Body of pancreas (tissue), 4 donors: ENCODE data around the gene AKAP1. TPM values are rescaled to one million over a fixed set of nuclear protein-coding genes. Genes with fewer than 3 reads are reported as not detected.

Experiments used
- ATAC-seq: fragments of 150-250 bp; one replicate; pipeline ENCODE4 v1.9.1; 2016
- DNase-seq, 4 donors: peaks; one replicate each; pipeline ENCODE4 v3.0.0-alpha.2; 2019
- H3K27ac ChIP-seq, 4 donors: fragments of 200-600 bp; sonication (generic); 1 replicate in 3 of 4; 2 replicates in 1 of 4; pipeline versions ENCODE4 v1.5.1 to v1.6.1; 2016 to 2019; ENCODE audit warnings: mild to moderate bottlenecking in 1 of 4, mixed read lengths in 1 of 4, moderate library complexity in 1 of 4
- H3K27me3 ChIP-seq, 2 donors: fragments of 200-600 bp; sonication (generic); one replicate each; pipeline ENCODE4 v1.6.0; 2016; ENCODE audit warnings: mild to moderate bottlenecking in 1 of 2
- H3K36me3 ChIP-seq, 2 donors: fragments of 200-600 bp; sonication (generic); replicated peaks in 1 of 2; 2 replicates each; pipeline ENCODE4 v1.5.1; 2016; ENCODE audit warnings: low read depth in 2 of 2; ENCODE audit not compliant: insufficient read depth in 1 of 2
- H3K4me1 ChIP-seq: fragments of 200-600 bp; sonication (generic); one replicate; pipeline ENCODE4 v1.6.0; 2016
- H3K4me3 ChIP-seq, 2 donors: fragments of 200-600 bp; sonication (generic); 1 replicate in 1 of 2; 2 replicates in 1 of 2; pipeline ENCODE4 v1.5.1; 2016 to 2019
- H3K9me3 ChIP-seq, 3 donors: fragments of 200-600 bp; sonication (generic); 1 replicate in 2 of 3; 2 replicates in 1 of 3; pipeline ENCODE4 v1.5.1; 2016
- POLR2A ChIP-seq, 3 donors: fragments of 450-650 bp; IDR thresholded peaks; one replicate each; pipeline ENCODE4 v1.6.1; 2016; ENCODE audit warnings: antibody characterized with exemption in 3 of 3, mild to moderate bottlenecking in 2 of 3
- WGBS, 2 donors: methylation state at CpG; one replicate each; pipeline ENCODE4 v1.1.5; 2017; 5-methylcytosine and 5-hydroxymethylcytosine counted together
- intact Hi-C: fragments of 100-400 bp; cut with DNase I; formaldehyde crosslinking; loops from one replicate; pipeline ENCODE4 v1.15.1; 2023
- total RNA-seq, 2 donors: library from RNA; depleted of rRNA; stranded (reverse); fragments of >200 nt; gene quantifications; one replicate each; pipeline ENCODE4 v1.1.0, GENCODE V29; 2016
- TF ChIP-seq, protein P1 (sequence below), 7 experiments: fragments of 450-650 bp in 4 of 7; fragments of 200-600 bp in 3 of 7; sonication (generic) in 3 of 7; IDR thresholded peaks; one replicate each; pipeline ENCODE4 v1.5.1; 2016 to 2019; ENCODE audit warnings: antibody characterized with exemption in 7 of 7

AKAP1 gene
- total RNA-seq, 2 donors from 2014 or later = 24.4 to 48.5 TPM

DNA sequence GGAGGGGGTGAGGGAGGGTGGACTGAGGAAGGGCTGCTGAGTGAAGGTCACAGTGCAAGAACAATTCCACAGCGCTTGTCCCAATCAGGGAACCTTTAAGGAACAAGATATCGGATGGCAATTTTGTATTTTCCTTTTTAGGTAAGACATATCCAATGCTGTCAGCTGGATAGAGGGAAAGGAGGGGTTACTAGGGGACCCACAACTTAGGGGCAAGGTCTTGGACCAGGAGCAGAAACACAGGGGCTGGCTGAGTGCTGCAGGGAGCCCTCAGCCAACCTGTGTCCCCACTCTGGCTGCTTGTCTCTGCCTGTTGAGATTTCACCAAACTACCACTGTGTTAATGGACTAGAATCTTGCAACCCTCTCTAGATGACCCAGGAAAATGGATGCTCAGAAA lies 47.6 kb downstream of the AKAP1 start:
- Histone ChIP-seq H3K27me3 (no peaks in the 10 kb centered on the region), H3K36me3 (no peaks in the 10 kb centered on the region), H3K4me1 (peaks cover 6% of the 10 kb centered on the region), H3K9me3 (no peaks in the 10 kb centered on the region), H3K4me3 (no peak overlapping the region), H3K27ac (no peak overlapping the region)
- intact Hi-C loops = loop anchor here (10.0 kb wide), 1 partner anchor 542 kb away; no protein-coding TSS in a partner anchor
- DNase-seq = no peak
- 78 to 85% methylated on average over 2 of the region's 2 CpGs for WGBS, 2 donors
- ATAC-seq = no peak
- TF ChIP-seq, protein P1, sequence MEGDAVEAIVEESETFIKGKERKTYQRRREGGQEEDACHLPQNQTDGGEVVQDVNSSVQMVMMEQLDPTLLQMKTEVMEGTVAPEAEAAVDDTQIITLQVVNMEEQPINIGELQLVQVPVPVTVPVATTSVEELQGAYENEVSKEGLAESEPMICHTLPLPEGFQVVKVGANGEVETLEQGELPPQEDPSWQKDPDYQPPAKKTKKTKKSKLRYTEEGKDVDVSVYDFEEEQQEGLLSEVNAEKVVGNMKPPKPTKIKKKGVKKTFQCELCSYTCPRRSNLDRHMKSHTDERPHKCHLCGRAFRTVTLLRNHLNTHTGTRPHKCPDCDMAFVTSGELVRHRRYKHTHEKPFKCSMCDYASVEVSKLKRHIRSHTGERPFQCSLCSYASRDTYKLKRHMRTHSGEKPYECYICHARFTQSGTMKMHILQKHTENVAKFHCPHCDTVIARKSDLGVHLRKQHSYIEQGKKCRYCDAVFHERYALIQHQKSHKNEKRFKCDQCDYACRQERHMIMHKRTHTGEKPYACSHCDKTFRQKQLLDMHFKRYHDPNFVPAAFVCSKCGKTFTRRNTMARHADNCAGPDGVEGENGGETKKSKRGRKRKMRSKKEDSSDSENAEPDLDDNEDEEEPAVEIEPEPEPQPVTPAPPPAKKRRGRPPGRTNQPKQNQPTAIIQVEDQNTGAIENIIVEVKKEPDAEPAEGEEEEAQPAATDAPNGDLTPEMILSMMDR (IDR thresholded peaks at IDR 0.05) = no peak
- TF ChIP-seq POLR2A (IDR thresholded peaks at IDR 0.05) = no peak

DNA sequence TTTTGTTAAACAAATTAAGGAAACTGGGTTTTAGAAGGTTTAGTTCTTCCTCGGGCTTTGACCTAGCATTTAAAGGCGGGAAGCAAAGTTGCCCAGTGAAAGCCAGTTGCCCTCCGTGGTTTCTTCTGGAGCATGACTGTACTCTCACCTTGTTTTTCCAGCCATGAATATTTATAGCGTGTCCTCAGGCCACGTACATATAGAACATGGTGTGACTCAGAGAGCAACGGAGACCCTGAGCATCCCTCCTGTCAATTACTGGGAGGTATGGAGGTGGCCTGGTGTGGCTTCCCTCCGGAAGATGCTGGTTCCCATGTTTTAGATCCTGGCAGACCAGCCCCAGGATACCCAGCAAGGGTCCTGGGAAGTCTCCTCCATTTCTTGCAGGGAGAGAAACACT lies 48.4 kb downstream of the AKAP1 start:
- Histone ChIP-seq H3K36me3 (no peaks in the 10 kb centered on the region), H3K27me3 (no peaks in the 10 kb centered on the region), H3K9me3 (no peaks in the 10 kb centered on the region), H3K4me1 (peaks cover 6% of the 10 kb centered on the region), H3K4me3 (no peak overlapping the region), H3K27ac (no peak overlapping the region)
- TF ChIP-seq, protein P1 (IDR thresholded peaks at IDR 0.05) = no peak
- TF ChIP-seq POLR2A (IDR thresholded peaks at IDR 0.05) = no peak
- DNase-seq (no peak), ATAC-seq (no peak)
- 86 to 91% methylated on average over 7 of the region's 7 CpGs for WGBS, 2 donors
- intact Hi-C loops = loop anchor here (10.0 kb wide), 1 partner anchor 541 kb away; no protein-coding TSS in a partner anchor

DNA sequence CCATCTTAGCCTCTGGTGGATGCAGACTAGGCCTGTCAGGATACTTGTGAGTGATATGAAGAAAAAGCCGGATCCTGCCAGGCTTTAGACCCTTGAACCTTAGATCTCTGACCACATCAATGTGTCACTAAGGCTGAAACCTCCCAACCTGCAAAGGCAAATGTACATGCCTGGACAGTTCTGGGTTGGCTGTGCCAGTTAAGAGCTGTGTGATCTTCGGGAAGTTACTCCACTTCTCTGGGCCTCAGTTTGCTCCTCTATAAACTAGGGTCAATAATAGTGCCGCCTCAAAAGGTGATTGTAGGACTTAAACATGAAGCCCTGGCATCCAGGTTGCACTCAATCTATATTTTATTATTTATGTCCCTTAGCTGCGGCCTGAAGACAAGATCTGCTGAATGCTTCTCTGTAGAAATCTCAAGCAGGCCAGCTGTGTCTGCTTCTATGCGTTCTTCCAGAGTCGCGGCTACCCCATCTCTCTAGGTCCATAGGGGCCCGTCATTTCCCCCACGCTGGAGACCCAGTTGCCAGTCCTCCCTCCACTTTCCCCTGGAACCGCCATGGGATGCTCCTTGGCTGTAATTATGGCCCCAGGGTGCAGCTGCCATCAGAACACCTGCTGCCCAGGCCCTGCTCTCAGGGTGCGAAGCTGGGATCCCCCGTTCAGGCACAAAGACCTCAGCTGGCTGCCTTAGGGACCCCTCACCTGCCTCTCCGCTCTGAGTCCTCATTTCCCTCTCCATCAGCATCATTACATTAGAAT lies 50.2 kb downstream of the AKAP1 start:
- Histone ChIP-seq H3K9me3 (no peaks in the 10 kb centered on the region), H3K27me3 (no peaks in the 10 kb centered on the region), H3K4me1 (peaks cover 6% of the 10 kb centered on the region), H3K36me3 (no peaks in the 10 kb centered on the region), H3K27ac (no peak overlapping the region), H3K4me3 (no peak overlapping the region)
- ATAC-seq (no peak), DNase-seq (no peak)
- 84% methylated on average over 13 of the region's 13 CpGs for WGBS, 2 donors
- TF ChIP-seq POLR2A (IDR thresholded peaks at IDR 0.05) = no peak
- TF ChIP-seq, protein P1 (IDR thresholded peaks at IDR 0.05) = no peak
- intact Hi-C loops = loop anchor here (10.0 kb wide), 1 partner anchor 540 kb away; no protein-coding TSS in a partner anchor

DNA sequence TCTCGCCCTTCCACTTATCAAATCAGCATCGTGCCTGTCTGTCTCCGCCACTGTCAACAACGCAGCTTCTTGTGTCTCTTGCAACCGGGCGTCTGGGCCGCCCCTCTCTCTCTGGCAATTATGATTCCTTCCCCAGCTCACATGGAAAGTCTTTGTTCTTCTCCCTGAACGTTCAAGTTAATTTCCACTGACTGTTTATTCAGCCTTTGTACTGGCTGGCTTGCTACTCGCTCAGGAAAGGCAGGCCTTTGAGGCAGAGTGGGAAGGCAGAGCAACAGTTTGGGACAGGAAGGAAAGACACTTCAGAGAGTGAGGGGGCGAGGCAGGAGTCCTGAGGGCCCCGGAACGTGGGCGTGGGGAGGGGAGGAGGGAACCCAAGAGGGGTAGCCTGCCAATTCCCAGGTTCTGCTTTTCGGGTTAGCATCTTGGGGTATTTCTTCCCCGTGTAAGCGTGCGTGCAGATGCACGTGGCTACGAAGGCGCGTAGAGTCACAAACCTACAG lies 50.8 kb downstream of the AKAP1 start:
- Histone ChIP-seq H3K9me3 (no peaks in the 10 kb centered on the region), H3K4me3 (no peak overlapping the region), H3K27ac (no peak overlapping the region), H3K27me3 (no peaks in the 10 kb centered on the region), H3K4me1 (peaks cover 3% of the 10 kb centered on the region), H3K36me3 (no peaks in the 10 kb centered on the region)
- intact Hi-C loops = loop anchor here (10.0 kb wide), 1 partner anchor 539 kb away; no protein-coding TSS in a partner anchor
- TF ChIP-seq, protein P1 (IDR thresholded peaks at IDR 0.05) = no peak
- no peak for TF ChIP-seq POLR2A (IDR thresholded peaks at IDR 0.05)
- DNase-seq = peak in 1 of 4 donors; percentile 6
- 38 to 60% methylated on average over 21 of the region's 21 CpGs for WGBS, 2 donors
- no peak for ATAC-seq
